Body of pancreas (tissue), 4 donors: Measurements from ENCODE around the gene CPM. TPM values are rescaled to one million over a fixed set of nuclear protein-coding genes. Genes with fewer than 3 reads are reported as not detected.

Experiments
- ATAC-seq: fragments of 150-250 bp; one replicate; pipeline ENCODE4 v1.9.1; 2016
- DNase-seq, 4 donors: peaks; one replicate each; pipeline ENCODE4 v3.0.0-alpha.2; 2019
- H3K27ac ChIP-seq, 4 donors: fragments of 200-600 bp; sonication (generic); 1 replicate in 3 of 4; 2 replicates in 1 of 4; pipeline versions ENCODE4 v1.5.1 to v1.6.1; 2016 to 2019; ENCODE audit warnings: mild to moderate bottlenecking in 1 of 4, mixed read lengths in 1 of 4, moderate library complexity in 1 of 4
- H3K27me3 ChIP-seq, 2 donors: fragments of 200-600 bp; sonication (generic); one replicate each; pipeline ENCODE4 v1.6.0; 2016; ENCODE audit warnings: mild to moderate bottlenecking in 1 of 2
- H3K36me3 ChIP-seq, 2 donors: fragments of 200-600 bp; sonication (generic); replicated peaks in 1 of 2; 2 replicates each; pipeline ENCODE4 v1.5.1; 2016; ENCODE audit warnings: low read depth in 2 of 2; ENCODE audit not compliant: insufficient read depth in 1 of 2
- H3K4me1 ChIP-seq: fragments of 200-600 bp; sonication (generic); one replicate; pipeline ENCODE4 v1.6.0; 2016
- H3K4me3 ChIP-seq, 2 donors: fragments of 200-600 bp; sonication (generic); 1 replicate in 1 of 2; 2 replicates in 1 of 2; pipeline ENCODE4 v1.5.1; 2016 to 2019
- H3K9me3 ChIP-seq, 3 donors: fragments of 200-600 bp; sonication (generic); 1 replicate in 2 of 3; 2 replicates in 1 of 3; pipeline ENCODE4 v1.5.1; 2016
- CTCF ChIP-seq, 7 experiments: fragments of 450-650 bp in 4 of 7; fragments of 200-600 bp in 3 of 7; sonication (generic) in 3 of 7; IDR thresholded peaks; one replicate each; pipeline ENCODE4 v1.5.1; 2016 to 2019; ENCODE audit warnings: antibody characterized with exemption in 7 of 7
- POLR2A ChIP-seq, 3 donors: fragments of 450-650 bp; IDR thresholded peaks; one replicate each; pipeline ENCODE4 v1.6.1; 2016; ENCODE audit warnings: antibody characterized with exemption in 3 of 3, mild to moderate bottlenecking in 2 of 3
- WGBS, 2 donors: methylation state at CpG; one replicate each; pipeline ENCODE4 v1.1.5; 2017; 5-methylcytosine and 5-hydroxymethylcytosine counted together
- intact Hi-C: fragments of 100-400 bp; cut with DNase I; formaldehyde crosslinking; loops from one replicate; pipeline ENCODE4 v1.15.1; 2023
- total RNA-seq, 2 donors: library from RNA; depleted of rRNA; stranded (reverse); fragments of >200 nt; gene quantifications; one replicate each; pipeline ENCODE4 v1.1.0, GENCODE V29; 2016

CPM gene
- total RNA-seq, 2 donors from 2014 or later, result 34.6 to 35.0 TPM

GRCh38 chr12:68962877-68963855 is 30.2 kb upstream of the CPM start:
- Histone ChIP-seq H3K36me3 (no peaks in the 10 kb centered on the region), H3K4me3 (no peak overlapping the region), H3K27me3 (no peaks in the 10 kb centered on the region), H3K27ac (no peak overlapping the region), H3K4me1 (no peaks in the 10 kb centered on the region), H3K9me3 (no peaks in the 10 kb centered on the region)
- intact Hi-C loops, result no loop called here
- WGBS, 2 donors, result 66 to 74% methylated on average over 5 of the region's 5 CpGs
- TF ChIP-seq POLR2A (IDR thresholded peaks at IDR 0.05) (no peak), CTCF (IDR thresholded peaks at IDR 0.05) (no peak)
- no peak for DNase-seq
- ATAC-seq, result no peak

- Histone ChIP-seq H3K27ac (no peak overlapping the region), H3K4me3 (no peak overlapping the region), H3K4me1 (peaks cover 12% of the 10 kb centered on the region), H3K27me3 (no peaks in the 10 kb centered on the region), H3K36me3 (no peaks in the 10 kb centered on the region), H3K9me3 (no peaks in the 10 kb centered on the region)
- intact Hi-C loops, result no loop called here
- ATAC-seq, result no peak
- WGBS, 2 donors, result 58 to 63% methylated on average over 7 of the region's 7 CpGs
- TF ChIP-seq POLR2A (IDR thresholded peaks at IDR 0.05), result no peak
- no peak for TF ChIP-seq CTCF (IDR thresholded peaks at IDR 0.05)
- DNase-seq, result no peak
Observed at GRCh38 chr12:68959891-68960464, 27.0 kb upstream of the CPM start.

- TF ChIP-seq POLR2A (IDR thresholded peaks at IDR 0.05) (no peak), CTCF (IDR thresholded peaks at IDR 0.05) (no peak)
- Histone ChIP-seq H3K27me3 (no peaks in the 10 kb centered on the region), H3K4me3 (no peak overlapping the region), H3K4me1 (peaks cover 12% of the 10 kb centered on the region), H3K27ac (no peak overlapping the region), H3K36me3 (no peaks in the 10 kb centered on the region), H3K9me3 (no peaks in the 10 kb centered on the region)
- intact Hi-C loops, result no loop called here
- DNase-seq (no peak), ATAC-seq (no peak)
- 69 to 73% methylated on average over 4 of the region's 4 CpGs for WGBS, 2 donors
Observed at GRCh38 chr12:68959143-68959858, 26.3 kb upstream of the CPM start.

GRCh38 chr12:68958322-68958721 is 25.4 kb upstream of the CPM start:
- TF ChIP-seq CTCF (IDR thresholded peaks at IDR 0.05), result no peak
- no peak for TF ChIP-seq POLR2A (IDR thresholded peaks at IDR 0.05)
- 71 to 89% methylated on average over 3 of the region's 3 CpGs for WGBS, 2 donors
- no peaks in the 10 kb centered on the region for H3K9me3 ChIP-seq
- no peaks in the 10 kb centered on the region for H3K36me3 ChIP-seq
- H3K27me3 ChIP-seq, result no peaks in the 10 kb centered on the region
- H3K27ac ChIP-seq, result no peak overlapping the region
- intact Hi-C loops, result no loop called here
- no peak for ATAC-seq
- H3K4me1 ChIP-seq, result peaks cover 12% of the 10 kb centered on the region
- H3K4me3 ChIP-seq, result no peak overlapping the region
- no peak for DNase-seq
